Sigmoid colon (tissue), 7 donors: Measurements from ENCODE around the gene MDP1. TPM values are rescaled to one million over a fixed set of nuclear protein-coding genes. Genes with fewer than 3 reads are reported as not detected.

Source experiments
- DNase-seq: peaks from one replicate; pipeline ENCODE4 v3.0.0-alpha.2; 2019
- H3K27ac ChIP-seq, 4 donors: fragments of 200-600 bp; sonication (generic); one replicate each; pipeline ENCODE4 v1.5.1; 2016 to 2019; ENCODE audit warnings: mild to moderate bottlenecking in 1 of 4
- H3K27me3 ChIP-seq, 3 donors: fragments of 200-600 bp; sonication (generic); one replicate each; pipeline ENCODE4 v1.5.1; 2019; ENCODE audit warnings: mild to moderate bottlenecking in 1 of 3
- H3K36me3 ChIP-seq, 4 donors: fragments of 200-600 bp; sonication (generic); one replicate each; pipeline ENCODE4 v1.5.1; 2016 to 2019
- H3K4me1 ChIP-seq, 4 donors: fragments of 200-600 bp; sonication (generic); one replicate each; pipeline ENCODE4 v1.5.1; 2017 to 2019
- H3K4me3 ChIP-seq, 4 donors: fragments of 200-600 bp; sonication (generic); one replicate each; pipeline ENCODE4 v1.5.1; 2017 to 2019; ENCODE audit warnings: mild to moderate bottlenecking in 2 of 4, moderate library complexity in 1 of 4
- H3K9me3 ChIP-seq, 4 donors: fragments of 200-600 bp in 3 of 4; sonication (generic) in 3 of 4; one replicate each; pipeline versions ENCODE4 v1.5.1 to v1.6.1; 2013 to 2019
- CTCF ChIP-seq, 4 experiments: fragments of 450-650 bp in 3 of 4; fragments of 200-600 bp in 1 of 4; IDR thresholded peaks; one replicate each; pipeline ENCODE4 v1.5.1; 2016 to 2019; ENCODE audit warnings: antibody characterized with exemption in 4 of 4, mild to moderate bottlenecking in 3 of 4, moderate library complexity in 2 of 4
- EP300 ChIP-seq, 4 donors: sonication (generic); formaldehyde crosslinking; IDR thresholded peaks; one replicate each; pipeline ENCODE4 v1.6.1; 2017; ENCODE audit warnings: antibody characterized with exemption in 4 of 4
- POLR2A ChIP-seq, 2 donors: fragments of 450-650 bp; IDR thresholded peaks; one replicate each; pipeline ENCODE4 v1.6.1; 2016; ENCODE audit warnings: antibody characterized with exemption in 2 of 2, mild to moderate bottlenecking in 2 of 2, moderate library complexity in 2 of 2
- POLR2AphosphoS5 ChIP-seq, 4 donors: sonication (generic); formaldehyde crosslinking; IDR thresholded peaks; one replicate each; pipeline ENCODE4 v1.6.1; 2017; ENCODE audit warnings: antibody characterized with exemption in 4 of 4
- WGBS, 2 donors: extraction: QIAGEN DNeasy Blood & Tissue Kit; methylation state at CpG; one replicate each; pipeline ENCODE4 v1.1.7; 2013; 5-methylcytosine and 5-hydroxymethylcytosine counted together
- intact Hi-C: fragments of 100-400 bp; cut with DNase I; formaldehyde crosslinking; loops from one replicate; pipeline ENCODE4 v1.15.1; 2023
- polyA plus RNA-seq, 3 donors: library from polyadenylated mRNA; stranded (reverse); fragments of 200-250 nt; gene quantifications; one replicate each; pipeline ENCODE4 v1.2.3, GENCODE V29; 2013
- total RNA-seq, 4 donors: library from RNA; depleted of rRNA; stranded (reverse); fragments of >200 nt; gene quantifications; one replicate each; pipeline ENCODE4 v1.1.0, GENCODE V29; 2016
- donor health status: healthy with polysubstance abuse.
- donor health status: Bipolar disorder and iron deficiency.
- donor health status: healthy.

Gene MDP1
- total and polyA plus RNA-seq, 7 donors: 15.1 to 34.2 (median 28.8) TPM

GRCh38 chr14:24172871-24173281, 43.0 kb downstream of the MDP1 start:
- WGBS, 2 donors: 80 to 93% methylated on average over 20 of the region's 20 CpGs
- H3K36me3 ChIP-seq: peaks cover 0 to 12% (median 6%) of the 10 kb centered on the region in 4 donors
- no peak for TF ChIP-seq POLR2A (IDR thresholded peaks at IDR 0.05)
- TF ChIP-seq POLR2AphosphoS5 (IDR thresholded peaks at IDR 0.05): no peak
- no peak for TF ChIP-seq EP300 (IDR thresholded peaks at IDR 0.05)
- TF ChIP-seq CTCF (IDR thresholded peaks at IDR 0.05): no peak
- H3K27me3 ChIP-seq: no peaks in the 10 kb centered on the region
- DNase-seq: no peak
- H3K9me3 ChIP-seq: no peaks in the 10 kb centered on the region
- intact Hi-C loops: no loop called here
- H3K4me1 ChIP-seq: peaks cover 0 to 20% (median 16%) of the 10 kb centered on the region in 4 donors
- peak overlapping the region in 3 of 4 donors; percentile 62 to 70 (median 70) for H3K27ac ChIP-seq
- H3K4me3 ChIP-seq: peak overlapping the region in 2 of 4 donors; percentile 53 to 56

GRCh38 chr14:24172261-24172860, 43.5 kb downstream of the MDP1 start:
- TF ChIP-seq EP300 (IDR thresholded peaks at IDR 0.05) (no peak), POLR2A (IDR thresholded peaks at IDR 0.05) (no peak), CTCF (IDR thresholded peaks at IDR 0.05) (no peak), POLR2AphosphoS5 (IDR thresholded peaks at IDR 0.05) (no peak)
- intact Hi-C loops: no loop called here
- H3K4me1 ChIP-seq: peaks cover 0 to 20% (median 16%) of the 10 kb centered on the region in 4 donors
- peak overlapping the region; percentile 31 to 56 (median 48) for H3K4me3 ChIP-seq
- H3K27ac ChIP-seq: peak overlapping the region; percentile 32 to 70 (median 66)
- H3K36me3 ChIP-seq: peaks cover 0 to 14% (median 6%) of the 10 kb centered on the region in 4 donors
- H3K27me3 ChIP-seq: no peaks in the 10 kb centered on the region
- H3K9me3 ChIP-seq: no peaks in the 10 kb centered on the region
- 39 to 83% methylated on average over 30 of the region's 30 CpGs for WGBS, 2 donors
- DNase-seq: no peak

GRCh38 chr14:24171422-24172260, 44.2 kb downstream of the MDP1 start, which contains the start of gene REC8:
REC8 (plus strand) TSS chr14:24172080; CDS start chr14:24172553, 473 bp downstream.
- H3K27ac ChIP-seq: peak within 1 kb of the TSS; percentile 32 to 70 (median 66)
- DNase-seq: peak; percentile 95
- 19 to 74% methylated on average over 63 of the region's 63 CpGs for WGBS, 2 donors
- H3K27me3 ChIP-seq: no peaks in the 10 kb centered on the region
- TF ChIP-seq POLR2A (IDR thresholded peaks at IDR 0.05) (no peak), POLR2AphosphoS5 (IDR thresholded peaks at IDR 0.05) (peak in 3 of 4 donors; percentile 4 to 66 (median 55)), EP300 (IDR thresholded peaks at IDR 0.05) (no peak)
- no peaks in the 10 kb centered on the region for H3K9me3 ChIP-seq
- H3K36me3 ChIP-seq: peaks cover 3 to 18% (median 7%) of the 10 kb centered on the region in 4 donors
- H3K4me1 ChIP-seq: peaks cover 0 to 20% (median 16%) of the 10 kb centered on the region in 4 donors
- peak within 1 kb of the TSS; percentile 31 to 56 (median 48) for H3K4me3 ChIP-seq
- intact Hi-C loops: no loop called here

- peaks cover 0 to 38% (median 24%) of the 10 kb centered on the region in 4 donors for H3K4me1 ChIP-seq
- TF ChIP-seq POLR2AphosphoS5 (IDR thresholded peaks at IDR 0.05) (no peak), EP300 (IDR thresholded peaks at IDR 0.05) (no peak), POLR2A (IDR thresholded peaks at IDR 0.05) (no peak), CTCF (IDR thresholded peaks at IDR 0.05) (no peak)
- peaks cover 18 to 57% (median 41%) of the 10 kb centered on the region in 4 donors for H3K36me3 ChIP-seq
- H3K27me3 ChIP-seq: no peaks in the 10 kb centered on the region
- H3K27ac ChIP-seq: no peak overlapping the region
- WGBS, 2 donors: 88 to 91% methylated on average over 3 of the region's 3 CpGs
- H3K9me3 ChIP-seq: no peaks in the 10 kb centered on the region
- H3K4me3 ChIP-seq: no peak overlapping the region
- intact Hi-C loops: no loop called here
- no peak for DNase-seq
These were observed 48.3 kb downstream of the MDP1 start for GRCh38 chr14:24167469-24168114.
